ENCODE data around the gene GUSB.
"Not testable (repeated sequence)": the region's sequence is repeated elsewhere in the genome, so short reads cannot be mapped to it uniquely, and the experiment has no call there.

Gene GUSB

GRCh38 chr7:65953890-65954450, 28.0 kb downstream of the GUSB start:
- no peak for TF ChIP-seq CTCF (IDR thresholded peaks at IDR 0.05; ENCODE audit: low read depth, low read length)

GRCh38 chr7:65953001-65953720, 28.9 kb downstream of the GUSB start:
- TF ChIP-seq CTCF (IDR thresholded peaks at IDR 0.05; ENCODE audit: low read depth, low read length): no peak
- DNase-seq (ENCODE audit: extremely low read depth, low read depth): no peak

More at GRCh38 chr7:65953890-65954450, 28.0 kb downstream of the GUSB start:
- no peak for DNase-seq (ENCODE audit: extremely low read depth, low read depth)

- TF ChIP-seq CTCF (IDR thresholded peaks at IDR 0.05; ENCODE audit: low read depth, low read length): no peak
- DNase-seq (ENCODE audit: extremely low read depth, low read depth): no peak
Measured at GRCh38 chr7:65951837-65952578, 30.0 kb downstream of the GUSB start.

GRCh38 chr7:65946904-65947303, 35.1 kb downstream of the GUSB start:
- no peak for TF ChIP-seq CTCF (IDR thresholded peaks at IDR 0.05; ENCODE audit: low read depth, low read length)
- DNase-seq (ENCODE audit: extremely low read depth, low read depth): peak; percentile 20

GRCh38 chr7:65945787-65946186, 36.2 kb downstream of the GUSB start:
- not testable (repeated sequence) for DNase-seq (ENCODE audit: extremely low read depth, low read depth)

GRCh38 chr7:65938336-65938895, 43.6 kb downstream of the GUSB start:
- DNase-seq (ENCODE audit: extremely low read depth, low read depth): no peak

GRCh38 chr7:65937296-65937695, 44.7 kb downstream of the GUSB start:
- TF ChIP-seq CTCF (IDR thresholded peaks at IDR 0.05; ENCODE audit: low read depth, low read length): no peak
- no peak for DNase-seq (ENCODE audit: extremely low read depth, low read depth)

More at GRCh38 chr7:65938336-65938895, 43.6 kb downstream of the GUSB start:
- TF ChIP-seq CTCF (IDR thresholded peaks at IDR 0.05; ENCODE audit: low read depth, low read length): no peak

Measured in AG09319 (cell line).